ENCODE measurements around the gene MREG.
A peak's percentile ranks its signal among the peaks of the same experiment; 100 is the strongest.

Gene MREG

GRCh38 chr2:215921895-215922294 is 91.5 kb downstream of the MREG start:
- Histone ChIP-seq H3K4me3 (replicated peaks; ENCODE audit: low read depth, low read length) (no peak overlapping the region), H3K36me3 (ENCODE audit: control insufficient read depth, insufficient read depth, low read length) (no peaks in the 10 kb centered on the region), H3K27me3 (replicated peaks; ENCODE audit: control insufficient read depth, insufficient read depth, low read length) (no peaks in the 10 kb centered on the region)
- DNase-seq (ENCODE audit: extremely low read depth, insufficient read length): no peak
- TF ChIP-seq CTCF (IDR thresholded peaks at IDR 0.05; ENCODE audit: insufficient read depth, low read length, poor library complexity, severe bottlenecking): no peak

GRCh38 chr2:215920244-215921100 is 92.9 kb downstream of the MREG start:
- Histone ChIP-seq H3K4me3 (replicated peaks; ENCODE audit: low read depth, low read length) (no peak overlapping the region), H3K36me3 (ENCODE audit: control insufficient read depth, insufficient read depth, low read length) (no peaks in the 10 kb centered on the region), H3K27me3 (replicated peaks; ENCODE audit: control insufficient read depth, insufficient read depth, low read length) (no peaks in the 10 kb centered on the region)
- TF ChIP-seq CTCF (IDR thresholded peaks at IDR 0.05; ENCODE audit: insufficient read depth, low read length, poor library complexity, severe bottlenecking): peak; percentile 87
- DNase-seq (ENCODE audit: extremely low read depth, insufficient read length): no peak

GRCh38 chr2:215919624-215920243 is 93.6 kb downstream of the MREG start:
- TF ChIP-seq CTCF (IDR thresholded peaks at IDR 0.05; ENCODE audit: insufficient read depth, low read length, poor library complexity, severe bottlenecking): no peak
- no peaks in the 10 kb centered on the region for H3K36me3 ChIP-seq (ENCODE audit: control insufficient read depth, insufficient read depth, low read length)
- no peak overlapping the region for H3K4me3 ChIP-seq (replicated peaks; ENCODE audit: low read depth, low read length)
- H3K27me3 ChIP-seq (replicated peaks; ENCODE audit: control insufficient read depth, insufficient read depth, low read length): no peaks in the 10 kb centered on the region
- no peak for DNase-seq (ENCODE audit: extremely low read depth, insufficient read length)

GRCh38 chr2:215918901-215919599 is 94.3 kb downstream of the MREG start:
- TF ChIP-seq CTCF (IDR thresholded peaks at IDR 0.05; ENCODE audit: insufficient read depth, low read length, poor library complexity, severe bottlenecking): no peak
- no peaks in the 10 kb centered on the region for H3K27me3 ChIP-seq (replicated peaks; ENCODE audit: control insufficient read depth, insufficient read depth, low read length)
- H3K4me3 ChIP-seq (replicated peaks; ENCODE audit: low read depth, low read length): no peak overlapping the region
- H3K36me3 ChIP-seq (ENCODE audit: control insufficient read depth, insufficient read depth, low read length): no peaks in the 10 kb centered on the region
- no peak for DNase-seq (ENCODE audit: extremely low read depth, insufficient read length)

GRCh38 chr2:215917953-215918620 is 95.3 kb downstream of the MREG start:
- no peak for TF ChIP-seq CTCF (IDR thresholded peaks at IDR 0.05; ENCODE audit: insufficient read depth, low read length, poor library complexity, severe bottlenecking)
- Histone ChIP-seq H3K4me3 (replicated peaks; ENCODE audit: low read depth, low read length) (peak overlapping the region; percentile 4; the same call in 1 of the 2 replicates), H3K27me3 (replicated peaks; ENCODE audit: control insufficient read depth, insufficient read depth, low read length) (no peaks in the 10 kb centered on the region), H3K36me3 (ENCODE audit: control insufficient read depth, insufficient read depth, low read length) (no peaks in the 10 kb centered on the region)
- DNase-seq (ENCODE audit: extremely low read depth, insufficient read length): peak; percentile 77
